Astrocyte (in vitro differentiated cells and primary cell): ENCODE data around the gene CACNB2. TPM values are rescaled to one million over a fixed set of nuclear protein-coding genes. Genes with fewer than 3 reads are reported as not detected.
A peak's percentile ranks its signal among the peaks of the same experiment; 100 is the strongest.

ENCODE experiments used
- DNase-seq: peaks from one replicate; pipeline ENCODE4 v3.0.0-alpha.2; 2010; ENCODE audit warnings: low read depth
- FAIRE-seq: peaks from 2 replicates; lab custom pipeline; 2011; peaks lifted over from hg19 to GRCh38; lab: Jason Lieb, UNC
- H2AFZ ChIP-seq: 2 replicates; pipeline ENCODE4 v1.6.0; 2012; ENCODE audit warnings: low read depth, low read length, inconsistent platforms
- H3K27ac ChIP-seq: 2 replicates; pipeline ENCODE4 v1.5.1; 2011; ENCODE audit warnings: low read depth, low read length, inconsistent platforms
- H3K27me3 ChIP-seq: 2 replicates; pipeline ENCODE4 v1.6.0; 2011; ENCODE audit warnings: low read length, inconsistent platforms; ENCODE audit not compliant: insufficient read depth
- H3K36me3 ChIP-seq: 2 replicates; pipeline ENCODE4 v1.5.1; 2011; ENCODE audit warnings: low read length, inconsistent platforms; ENCODE audit not compliant: insufficient read depth
- H3K4me1 ChIP-seq: 2 replicates; pipeline ENCODE4 v1.5.1; 2011; ENCODE audit warnings: low read length, inconsistent platforms; ENCODE audit not compliant: insufficient read depth
- H3K4me2 ChIP-seq: 2 replicates; pipeline ENCODE4 v1.6.0; 2012; ENCODE audit warnings: low read length, inconsistent platforms
- H3K4me3 ChIP-seq: 2 replicates; pipeline ENCODE4 v1.5.1; 2011; ENCODE audit warnings: low read depth, mild to moderate bottlenecking, low read length, inconsistent platforms; ENCODE audit not compliant: insufficient read depth
- H3K79me2 ChIP-seq: 2 replicates; pipeline ENCODE4 v1.6.0; 2012; ENCODE audit warnings: mild to moderate bottlenecking, low read length, inconsistent platforms; ENCODE audit not compliant: insufficient read depth
- H3K9ac ChIP-seq: 2 replicates; pipeline ENCODE4 v1.6.0; 2012; ENCODE audit warnings: mild to moderate bottlenecking, low read length, inconsistent platforms
- H3K9me3 ChIP-seq: 2 replicates; pipeline ENCODE4 v1.5.1; 2012; ENCODE audit warnings: low read depth, mild to moderate bottlenecking, low read length, inconsistent platforms; ENCODE audit not compliant: insufficient read depth
- H4K20me1 ChIP-seq: 2 replicates; pipeline ENCODE4 v1.6.0; 2012; ENCODE audit warnings: low read length, inconsistent platforms; ENCODE audit not compliant: insufficient read depth
- H3K27ac Mint-ChIP-seq: one replicate; pipeline ENCODE4 v1.8.0; 2021; ENCODE audit warnings: mild to moderate bottlenecking, mixed read lengths; ENCODE audit not compliant: unreplicated experiment
- H3K27me3 Mint-ChIP-seq: one replicate; pipeline ENCODE4 v1.8.0; 2021; ENCODE audit warnings: low read depth, mixed read lengths; ENCODE audit not compliant: unreplicated experiment
- H3K36me3 Mint-ChIP-seq: one replicate; pipeline ENCODE4 v1.8.0; 2021; ENCODE audit warnings: low read depth, mixed read lengths; ENCODE audit not compliant: unreplicated experiment
- H3K4me1 Mint-ChIP-seq: one replicate; pipeline ENCODE4 v1.8.0; 2021; ENCODE audit warnings: low read depth, mixed read lengths; ENCODE audit not compliant: unreplicated experiment
- H3K4me3 Mint-ChIP-seq: one replicate; pipeline ENCODE4 v1.8.0; 2021; ENCODE audit warnings: mild to moderate bottlenecking, moderate library complexity, mixed read lengths; ENCODE audit not compliant: unreplicated experiment
- H3K9me3 Mint-ChIP-seq: one replicate; pipeline ENCODE4 v1.8.0; 2021; ENCODE audit warnings: mild to moderate bottlenecking, mixed read lengths; ENCODE audit not compliant: unreplicated experiment
- EZH2 ChIP-seq: IDR thresholded peaks from 2 replicates; pipeline ENCODE4 v1.6.1; 2012; ENCODE audit warnings: mild to moderate bottlenecking, low read length, inconsistent platforms; ENCODE audit not compliant: insufficient read depth
- total RNA-seq: library from RNA; stranded (reverse); gene quantifications from 2 replicates; pipeline ENCODE4 v1.2.1, GENCODE V29; 2021
- TF ChIP-seq, protein P1 (sequence below): IDR thresholded peaks from 2 replicates; pipeline ENCODE4 v1.5.1; 2011; ENCODE audit warnings: low read depth, mild to moderate bottlenecking, inconsistent platforms, low read length, moderate library complexity; ENCODE audit not compliant: insufficient read depth

The CACNB2 gene
- total RNA-seq, 1 donor from 2014 or later, result 0.66 TPM

DNA sequence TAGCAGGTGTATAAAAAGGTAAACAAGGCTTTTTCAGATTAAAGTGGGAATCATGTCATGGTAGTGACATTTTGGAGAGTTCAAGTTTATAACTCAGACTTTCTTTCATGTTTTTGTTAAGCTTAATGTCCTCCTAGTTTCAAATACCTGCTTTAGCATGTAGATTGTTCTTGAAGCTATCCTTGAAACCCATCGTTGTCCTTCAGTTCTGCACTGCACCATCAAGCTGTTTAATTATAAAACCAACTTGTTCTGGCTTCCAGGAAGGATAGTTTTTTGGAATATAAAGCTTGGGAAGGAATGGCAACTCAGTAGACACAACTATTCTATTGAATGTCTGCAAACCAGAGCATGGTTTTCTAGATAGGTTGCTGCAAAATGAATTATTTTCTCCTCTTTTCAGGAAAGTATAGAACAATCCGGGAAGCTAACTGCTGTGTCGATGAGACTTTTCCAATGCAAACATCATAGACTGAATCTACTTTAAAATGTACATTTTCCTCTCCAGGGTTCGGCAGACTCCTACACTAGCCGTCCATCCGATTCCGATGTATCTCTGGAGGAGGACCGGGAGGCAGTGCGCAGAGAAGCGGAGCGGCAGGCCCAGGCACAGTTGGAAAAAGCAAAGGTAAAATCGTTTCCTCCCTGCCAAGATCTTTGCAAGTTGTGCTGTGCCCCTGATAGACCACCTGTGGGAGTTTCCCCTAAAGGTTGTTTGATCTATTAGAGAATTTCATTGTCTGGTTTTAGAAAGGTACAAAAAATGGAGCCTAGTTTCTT is 261.4 kb downstream of the CACNB2 start:
- Histone ChIP-seq H3K9ac (no peak overlapping the region), H3K4me2 (no peak overlapping the region), H3K79me2 (no peaks in the 10 kb centered on the region), H3K36me3 (no peaks in the 10 kb centered on the region), H3K27me3 (peaks cover 9% of the 10 kb centered on the region), H2AFZ (no peak overlapping the region), H4K20me1 (no peaks in the 10 kb centered on the region), H3K9me3 (no peaks in the 10 kb centered on the region), H3K27ac (no peak overlapping the region), H3K4me3 (no peak overlapping the region), H3K4me1 (no peaks in the 10 kb centered on the region)
- Mint-ChIP-seq H3K4me1 (peaks cover 10% of the 10 kb centered on the region), H3K9me3 (no peaks in the 10 kb centered on the region), H3K27ac (no peak overlapping the region), H3K36me3 (no peaks in the 10 kb centered on the region), H3K4me3 (no peak overlapping the region), H3K27me3 (peaks cover 10% of the 10 kb centered on the region)
- FAIRE-seq (no peak), DNase-seq (no peak)
- no peak for TF ChIP-seq EZH2
- TF ChIP-seq, protein P1, sequence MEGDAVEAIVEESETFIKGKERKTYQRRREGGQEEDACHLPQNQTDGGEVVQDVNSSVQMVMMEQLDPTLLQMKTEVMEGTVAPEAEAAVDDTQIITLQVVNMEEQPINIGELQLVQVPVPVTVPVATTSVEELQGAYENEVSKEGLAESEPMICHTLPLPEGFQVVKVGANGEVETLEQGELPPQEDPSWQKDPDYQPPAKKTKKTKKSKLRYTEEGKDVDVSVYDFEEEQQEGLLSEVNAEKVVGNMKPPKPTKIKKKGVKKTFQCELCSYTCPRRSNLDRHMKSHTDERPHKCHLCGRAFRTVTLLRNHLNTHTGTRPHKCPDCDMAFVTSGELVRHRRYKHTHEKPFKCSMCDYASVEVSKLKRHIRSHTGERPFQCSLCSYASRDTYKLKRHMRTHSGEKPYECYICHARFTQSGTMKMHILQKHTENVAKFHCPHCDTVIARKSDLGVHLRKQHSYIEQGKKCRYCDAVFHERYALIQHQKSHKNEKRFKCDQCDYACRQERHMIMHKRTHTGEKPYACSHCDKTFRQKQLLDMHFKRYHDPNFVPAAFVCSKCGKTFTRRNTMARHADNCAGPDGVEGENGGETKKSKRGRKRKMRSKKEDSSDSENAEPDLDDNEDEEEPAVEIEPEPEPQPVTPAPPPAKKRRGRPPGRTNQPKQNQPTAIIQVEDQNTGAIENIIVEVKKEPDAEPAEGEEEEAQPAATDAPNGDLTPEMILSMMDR, result no peak

- Histone ChIP-seq H4K20me1 (no peaks in the 10 kb centered on the region), H3K4me2 (no peak overlapping the region), H3K9me3 (no peaks in the 10 kb centered on the region), H3K79me2 (no peaks in the 10 kb centered on the region), H3K27me3 (peaks cover 9% of the 10 kb centered on the region), H3K27ac (no peak overlapping the region), H3K4me1 (no peaks in the 10 kb centered on the region), H2AFZ (no peak overlapping the region), H3K9ac (no peak overlapping the region), H3K4me3 (no peak overlapping the region), H3K36me3 (no peaks in the 10 kb centered on the region)
- peaks cover 10% of the 10 kb centered on the region for H3K4me1 Mint-ChIP-seq
- no peak for TF ChIP-seq EZH2
- TF ChIP-seq, protein P1, result no peak
- H3K9me3 Mint-ChIP-seq, result no peaks in the 10 kb centered on the region
- DNase-seq (peak; percentile 32), FAIRE-seq (no peak)
- no peaks in the 10 kb centered on the region for H3K36me3 Mint-ChIP-seq
- no peak overlapping the region for H3K4me3 Mint-ChIP-seq
- H3K27me3 Mint-ChIP-seq, result peaks cover 10% of the 10 kb centered on the region
- no peak overlapping the region for H3K27ac Mint-ChIP-seq
Measured at GRCh38 chr10:18402853-18403252, 262.6 kb downstream of the CACNB2 start.

- no peaks in the 10 kb centered on the region for H3K9me3 ChIP-seq
Measured at GRCh38 chr10:18404530-18404929, 264.3 kb downstream of the CACNB2 start.

More at GRCh38 chr10:18404530-18404929, 264.3 kb downstream of the CACNB2 start:
- Mint-ChIP-seq H3K4me3 (no peak overlapping the region), H3K27ac (no peak overlapping the region), H3K9me3 (no peaks in the 10 kb centered on the region), H3K27me3 (peaks cover 10% of the 10 kb centered on the region), H3K36me3 (no peaks in the 10 kb centered on the region), H3K4me1 (peaks cover 10% of the 10 kb centered on the region)
- FAIRE-seq (no peak), DNase-seq (no peak)
- no peaks in the 10 kb centered on the region for H3K79me2 ChIP-seq
- H3K4me2 ChIP-seq, result no peak overlapping the region
- H3K27ac ChIP-seq, result no peak overlapping the region
- no peak overlapping the region for H2AFZ ChIP-seq
- no peak overlapping the region for H3K4me3 ChIP-seq
- H3K36me3 ChIP-seq, result no peaks in the 10 kb centered on the region
- TF ChIP-seq, protein P1, result no peak
- no peak for TF ChIP-seq EZH2
- H3K9ac ChIP-seq, result no peak overlapping the region
- H4K20me1 ChIP-seq, result no peaks in the 10 kb centered on the region
- H3K4me1 ChIP-seq, result no peaks in the 10 kb centered on the region
- peaks cover 9% of the 10 kb centered on the region for H3K27me3 ChIP-seq
